ENCODE results near the gene FOXP1.

Gene FOXP1

GRCh38 chr3:71240034-71240433 is 343.5 kb downstream of the FOXP1 start:
- DNase-seq (ENCODE audit: low read depth) = no peak

DNA sequence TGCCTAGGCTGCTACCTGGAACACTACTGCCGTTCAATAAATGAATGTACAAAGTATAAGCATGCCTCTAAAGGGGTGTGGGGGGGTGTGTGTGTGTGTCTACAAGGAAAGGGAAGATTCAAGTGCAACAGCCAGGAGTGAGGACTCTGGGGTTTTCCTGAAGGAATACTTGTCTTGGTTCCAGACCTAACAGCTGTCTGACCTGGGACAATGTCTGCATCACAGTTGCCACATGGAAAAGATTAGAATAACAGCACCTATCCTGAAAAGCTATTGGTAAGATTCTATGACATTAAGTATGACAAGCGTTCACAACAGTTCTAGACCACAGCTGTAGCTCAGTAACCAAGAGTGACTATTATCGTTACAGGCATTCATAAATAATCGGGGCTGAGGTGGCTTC is 345.2 kb downstream of the FOXP1 start:
- no peak for DNase-seq (ENCODE audit: low read depth)

DNA sequence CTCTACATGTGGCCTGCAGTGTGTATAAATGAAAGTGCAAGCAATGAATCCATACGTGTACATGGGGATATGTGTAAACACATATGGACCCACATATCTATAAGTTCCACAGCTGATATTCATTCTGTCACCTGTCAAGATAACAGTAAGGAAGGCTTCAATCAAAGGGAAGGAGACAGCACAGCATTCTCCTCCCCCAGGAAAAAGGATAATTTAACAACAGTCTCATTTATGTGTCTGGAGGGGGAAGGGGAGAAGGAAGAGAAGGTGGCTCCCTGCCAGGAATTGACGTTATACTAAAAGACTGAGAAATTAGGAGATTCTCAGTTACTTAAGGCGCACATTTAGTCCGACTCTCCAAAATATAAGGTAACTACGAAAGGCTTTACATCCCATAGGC is 345.9 kb downstream of the FOXP1 start:
- DNase-seq (ENCODE audit: low read depth) = no peak

GRCh38 chr3:71235846-71236245 is 347.7 kb downstream of the FOXP1 start:
- no peak for DNase-seq (ENCODE audit: low read depth)

DNA sequence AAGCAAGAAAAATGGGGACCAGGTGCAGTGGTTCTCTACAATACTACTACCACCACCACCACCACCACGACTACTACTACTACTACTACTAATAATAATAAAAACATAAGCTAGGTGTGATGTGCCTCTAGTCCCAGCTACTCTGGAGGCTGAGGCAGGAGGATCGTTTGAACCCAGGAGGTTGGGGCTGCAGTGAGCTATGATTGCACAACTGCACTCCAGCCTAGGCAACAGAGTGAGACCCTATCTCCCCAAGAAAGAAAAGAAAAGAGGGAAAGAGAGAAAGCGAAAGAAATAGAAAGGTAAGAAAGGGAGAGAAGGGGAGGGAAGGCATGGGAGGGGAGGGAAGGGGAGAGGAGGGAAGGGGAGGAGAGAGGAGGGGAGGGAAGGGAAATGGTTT is 350.6 kb downstream of the FOXP1 start:
- DNase-seq (ENCODE audit: low read depth) = no peak

DNA sequence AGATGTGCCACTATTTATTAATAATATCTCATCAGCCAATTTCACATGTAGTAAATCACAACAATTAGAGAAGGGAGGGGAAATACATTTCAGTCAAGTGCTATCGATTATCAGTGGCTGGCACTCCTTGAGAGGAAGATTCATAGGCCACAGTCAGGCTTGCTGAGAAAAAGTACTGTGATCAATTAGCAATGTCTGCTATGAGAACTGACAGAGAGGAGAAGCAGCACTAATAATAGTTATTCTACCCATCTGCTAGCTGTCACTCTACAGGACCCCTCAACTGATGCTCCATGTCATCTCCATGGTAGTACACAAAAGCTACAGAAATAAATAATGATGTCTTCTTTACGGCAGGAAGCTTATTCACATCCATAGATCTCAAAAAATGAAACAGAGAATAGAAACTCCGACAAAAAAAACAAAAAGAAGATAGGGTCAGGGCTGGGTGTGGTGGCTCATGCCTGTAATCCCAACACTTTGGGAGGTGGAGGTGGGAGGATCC is 351.3 kb downstream of the FOXP1 start:
- DNase-seq (ENCODE audit: low read depth) = no peak

- DNase-seq (ENCODE audit: low read depth) = no peak
Observed at GRCh38 chr3:71231680-71232079, 351.8 kb downstream of the FOXP1 start.

- no peak for DNase-seq (ENCODE audit: low read depth)
Observed at GRCh38 chr3:71229905-71230657, 353.4 kb downstream of the FOXP1 start.

GRCh38 chr3:71228156-71228866 is 355.2 kb downstream of the FOXP1 start:
- DNase-seq (ENCODE audit: low read depth) = no peak

GRCh38 chr3:71227270-71227661 is 356.3 kb downstream of the FOXP1 start:
- no peak for DNase-seq (ENCODE audit: low read depth)

DNA sequence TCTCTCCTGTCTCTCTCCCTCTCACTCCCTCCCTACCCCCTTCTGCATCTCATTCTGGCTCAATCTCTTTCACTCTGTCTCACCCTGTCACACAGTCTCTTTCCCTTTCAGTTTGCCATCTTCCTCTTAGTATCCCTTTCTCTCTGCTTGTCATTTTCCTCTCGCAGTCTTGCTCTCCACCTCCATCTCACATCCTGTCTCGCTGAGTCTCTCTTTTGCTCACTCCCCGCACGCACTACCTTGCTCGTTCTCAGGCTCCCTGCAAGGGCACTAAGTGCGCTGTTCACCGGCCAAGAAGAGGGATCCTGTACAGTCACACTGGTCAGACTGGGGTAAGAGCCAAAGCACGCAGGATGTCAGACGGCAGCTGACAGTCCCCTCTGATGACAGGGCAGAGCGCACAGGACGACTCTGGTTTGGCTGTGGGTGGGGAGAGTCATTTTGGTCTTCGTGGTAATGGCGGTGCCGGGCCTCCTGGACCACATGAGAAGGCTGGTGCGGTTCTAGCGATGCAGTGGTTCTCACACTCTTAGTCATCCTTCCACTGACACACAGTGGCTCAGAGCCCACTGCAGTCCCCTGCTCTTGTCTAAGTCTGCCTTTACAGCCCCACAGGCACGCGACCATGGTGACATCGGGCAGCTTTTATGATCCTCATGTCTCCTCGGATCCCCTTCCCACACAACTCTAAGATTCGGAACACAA is 356.8 kb downstream of the FOXP1 start:
- DNase-seq (ENCODE audit: low read depth) = no peak

- DNase-seq (ENCODE audit: low read depth) = no peak
Observed at GRCh38 chr3:71225951-71226564, 357.5 kb downstream of the FOXP1 start.

- no peak for DNase-seq (ENCODE audit: low read depth)
Observed at GRCh38 chr3:71225002-71225684, 358.4 kb downstream of the FOXP1 start.

DNA sequence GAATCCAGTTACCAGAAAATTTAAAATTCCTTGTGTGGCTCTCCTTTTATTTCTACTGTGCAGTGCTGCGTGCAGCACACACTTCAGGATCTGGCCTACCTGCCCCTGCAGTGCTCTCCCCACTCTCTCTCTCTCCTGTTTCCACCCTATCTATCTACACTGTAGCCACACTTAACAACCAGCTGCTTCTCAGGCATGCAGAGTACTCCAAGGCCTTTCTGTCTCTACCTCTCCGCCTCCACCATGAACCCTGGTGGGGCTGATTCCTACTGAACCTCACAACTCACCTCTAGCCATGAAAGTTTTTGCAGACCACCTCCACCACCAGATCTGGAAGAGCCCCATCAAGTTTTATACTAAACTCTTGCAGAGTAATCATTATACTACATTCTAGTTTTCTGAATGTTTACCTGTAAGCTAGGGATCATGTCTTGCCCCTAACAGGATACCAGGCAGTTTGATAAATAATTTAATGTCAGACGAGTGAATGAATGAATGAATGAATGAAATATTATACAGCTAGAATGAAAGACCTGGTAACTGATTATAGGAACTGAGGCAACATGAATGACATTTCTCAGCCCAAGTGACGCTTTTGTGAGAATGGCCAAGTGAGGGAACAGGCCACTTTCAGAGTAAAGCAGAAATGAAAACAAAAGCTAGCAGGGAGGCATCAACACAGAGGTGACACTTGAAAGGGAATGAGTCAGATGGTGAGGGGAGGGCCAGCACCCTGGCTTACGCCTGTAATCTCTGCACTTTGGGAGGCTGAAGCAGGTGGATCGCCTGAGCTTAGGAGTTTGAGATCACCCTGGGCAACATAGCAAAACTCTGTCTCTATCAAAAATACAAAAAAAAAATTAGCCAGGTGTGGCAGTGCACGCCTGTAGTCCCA is 363.5 kb downstream of the FOXP1 start:
- no peak for DNase-seq (ENCODE audit: low read depth)

- no peak for DNase-seq (ENCODE audit: low read depth)
Observed at GRCh38 chr3:71218508-71218907, 365.0 kb downstream of the FOXP1 start.

DNA sequence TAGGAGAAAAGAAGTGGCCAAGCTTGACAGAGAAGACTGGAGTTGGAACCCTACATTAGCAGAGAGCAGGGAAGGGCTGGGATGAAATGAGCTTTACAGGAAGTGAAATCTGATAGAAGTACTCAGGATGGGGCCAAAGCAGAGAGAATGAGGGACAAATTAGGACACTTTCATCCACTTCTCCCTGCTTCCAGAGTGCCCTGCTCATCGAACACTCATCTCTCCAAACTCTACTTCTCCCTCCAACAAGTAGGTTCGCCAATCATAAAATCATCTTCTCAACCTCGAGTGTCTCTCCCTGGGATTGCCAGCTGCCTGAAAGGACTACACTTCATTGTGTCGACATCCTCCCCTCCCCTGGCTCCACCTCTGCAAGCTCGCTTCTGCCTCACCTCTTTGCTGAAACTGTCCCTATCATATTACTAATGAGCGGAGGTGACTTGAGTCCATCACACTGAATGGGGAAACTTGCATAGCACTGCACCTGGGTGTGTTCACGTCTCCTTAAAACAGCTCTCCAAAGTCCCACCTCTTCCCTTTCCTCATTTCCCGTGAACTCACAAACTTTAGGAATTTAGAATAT is 365.8 kb downstream of the FOXP1 start:
- no peak for DNase-seq (ENCODE audit: low read depth)

- DNase-seq (ENCODE audit: low read depth) = no peak
Observed at GRCh38 chr3:71215351-71215750, 368.2 kb downstream of the FOXP1 start.

DNA sequence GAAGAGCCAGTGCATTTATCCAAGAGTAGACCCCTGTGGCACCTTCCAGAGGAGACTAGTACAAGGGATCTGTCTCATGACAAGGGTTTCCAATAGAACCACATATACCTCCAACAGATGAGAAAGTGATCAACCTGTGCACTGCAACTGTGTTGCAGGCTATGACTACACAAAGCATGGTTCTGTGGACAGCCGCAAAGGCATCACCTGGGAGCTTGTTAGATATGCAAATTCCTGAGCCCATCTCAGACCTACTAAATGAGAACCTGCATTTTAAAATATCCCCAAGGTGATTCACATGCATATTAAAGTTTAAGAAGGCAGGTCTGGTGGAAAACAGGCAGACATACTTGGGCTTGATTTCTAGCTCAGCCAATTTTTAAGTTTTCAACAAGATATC is 368.7 kb downstream of the FOXP1 start:
- no peak for DNase-seq (ENCODE audit: low read depth)

DNA sequence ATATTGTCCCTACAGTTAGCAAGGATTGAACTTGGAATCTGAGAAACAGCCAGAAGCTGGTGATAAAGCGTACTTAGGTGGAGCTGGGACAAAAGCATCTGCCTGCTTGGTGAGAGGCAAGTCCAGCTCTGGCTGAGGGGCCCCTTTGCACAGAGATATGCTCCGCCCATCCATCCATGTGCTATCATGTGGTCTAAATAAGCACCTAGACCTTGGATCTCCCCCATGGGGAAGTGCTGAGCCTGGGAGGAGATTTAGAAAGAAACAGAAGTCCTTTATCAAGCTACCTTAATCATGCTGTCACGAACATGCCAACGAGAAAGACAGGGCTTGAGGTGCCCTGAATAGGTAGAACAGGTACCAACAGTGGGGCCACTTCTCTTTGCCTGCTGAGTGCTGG is 369.5 kb downstream of the FOXP1 start:
- DNase-seq (ENCODE audit: low read depth) = no peak

DNA sequence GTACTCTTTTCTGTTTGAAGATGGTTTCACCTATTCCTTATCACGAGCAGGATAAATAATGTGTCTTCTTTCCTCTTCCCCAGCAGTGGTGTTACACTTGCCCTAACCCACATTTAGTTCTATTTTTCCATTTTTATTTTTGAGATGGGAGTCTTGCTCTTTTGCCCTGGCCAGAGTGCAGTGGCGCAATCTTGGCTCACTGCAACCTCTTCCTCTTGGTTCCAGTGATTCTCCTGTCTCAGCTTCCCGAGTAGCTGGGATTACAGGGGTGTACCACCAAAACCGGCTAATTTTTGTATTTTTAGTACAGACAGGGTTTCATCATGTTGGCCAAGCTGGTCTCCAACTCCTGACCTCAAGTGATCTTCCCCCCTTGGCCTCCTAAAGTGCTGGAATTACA is 372.4 kb downstream of the FOXP1 start:
- DNase-seq (ENCODE audit: low read depth) = no peak

Measured in non-pigmented ciliary epithelial cell (primary cell).